K562 (cell line): ENCODE data around the gene MCM7. TPM values are rescaled to one million over a fixed set of nuclear protein-coding genes. Genes with fewer than 3 reads are reported as not detected.

Experiments used
- CCNT2 ChIP-seq: IDR thresholded peaks from 2 replicates; pipeline ENCODE4 v1.6.1; 2011; ENCODE audit warnings: borderline replicate concordance, low read depth, mild to moderate bottlenecking, moderate library complexity, mixed read lengths, low read length; ENCODE audit not compliant: insufficient read length; ENCODE audit errors: extremely low read depth
- CEBPG ChIP-seq, 3 experiments: fragments of 200-800 bp in 1 of 3; sonication (Bioruptor generic) in 1 of 3; sonication (generic) in 1 of 3; formaldehyde crosslinking in 1 of 3; IDR thresholded peaks in 2 of 3; conservative IDR thresholded peaks in 1 of 3; 2 replicates each; pipeline versions ENCODE4 v1.6.1 to v1.8.0; 2016 to 2022; ENCODE audit warnings: missing compliant biosample characterization in 2 of 3, missing genetic modification characterization in 2 of 3, mild to moderate bottlenecking in 1 of 3, missing genetic modification reagents in 1 of 3
- CHD4 ChIP-seq: fragments of 200-600 bp; sonication (generic); IDR thresholded peaks from 3 replicates; pipeline ENCODE4 v1.6.1; 2012; ENCODE audit warnings: low read depth, mild to moderate bottlenecking, mixed read lengths, low read length, inconsistent platforms; ENCODE audit not compliant: insufficient read depth, insufficient replicate concordance, poor library complexity, severe bottlenecking
- HLTF ChIP-seq: fragments of 450-650 bp; IDR thresholded peaks from 2 replicates; pipeline ENCODE4 v1.6.1; 2016
- JUN ChIP-seq, 2 experiments: sonication (generic) in 1 of 2; formaldehyde crosslinking in 1 of 2; IDR thresholded peaks; 2 replicates each; pipeline versions ENCODE4 v1.6.1 to v1.8.0; 2012 to 2022; ENCODE audit warnings: borderline replicate concordance in 2 of 2, mild to moderate bottlenecking in 2 of 2, improper control_type of control experiment in 1 of 2, low read depth in 1 of 2, low read length in 1 of 2, missing genetic modification reagents in 1 of 2
- MCM5 ChIP-seq: fragments of 450-650 bp; IDR thresholded peaks from 2 replicates; pipeline ENCODE4 v1.6.1; 2016; ENCODE audit warnings: low read depth
- MXI1 ChIP-seq: IDR thresholded peaks from 2 replicates; pipeline ENCODE4 v1.6.1; 2011; ENCODE audit warnings: low read depth, mild to moderate bottlenecking, improper control_type of control experiment, low read length
- POLR2A ChIP-seq: fragments of 450-650 bp; conservative IDR thresholded peaks from 2 replicates; pipeline ENCODE4 v1.6.1; 2016
- RBM17 ChIP-seq: fragments of 200-400 bp; formaldehyde crosslinking; IDR thresholded peaks from 2 replicates; pipeline ENCODE4 v1.6.1; 2017; ENCODE audit warnings: low read depth, mild to moderate bottlenecking, low read length, borderline replicate concordance
- STAT5B ChIP-seq: fragments of 250-450 bp; sonication (Bioruptor Pico); IDR thresholded peaks from 2 replicates; pipeline ENCODE4 v1.8.0; 2021; ENCODE audit warnings: mild to moderate bottlenecking, inconsistent platforms
- TCFL5 ChIP-seq: fragments of 250-450 bp; sonication (Bioruptor Pico); conservative IDR thresholded peaks from 2 replicates; pipeline ENCODE4 v1.6.1; 2021; ENCODE audit warnings: mild to moderate bottlenecking, moderate library complexity, matching md5 sums
- ZBTB7A ChIP-seq: IDR thresholded peaks from 2 replicates; pipeline ENCODE4 v1.6.1; 2011; ENCODE audit warnings: low read depth, mild to moderate bottlenecking, low read length, moderate library complexity, borderline replicate concordance; ENCODE audit not compliant: control insufficient read depth
- ZC3H8 ChIP-seq: fragments of 450-650 bp; IDR thresholded peaks from 2 replicates; pipeline ENCODE4 v1.6.1; 2017
- ZNF217 ChIP-seq: sonication (generic); formaldehyde crosslinking; IDR thresholded peaks from 2 replicates; pipeline ENCODE4 v1.8.0; 2022; ENCODE audit warnings: mild to moderate bottlenecking, missing genetic modification reagents
- ZNF695 ChIP-seq: fragments of 450-650 bp; formaldehyde crosslinking; IDR thresholded peaks from 2 replicates; pipeline ENCODE4 v1.4.0; 2020; ENCODE audit warnings: mild to moderate bottlenecking, moderate library complexity
- polyA plus RNA-seq, 8 experiments: library from polyadenylated mRNA; depleted of rRNA in 4 of 8; stranded (reverse) in 5 of 8; unstranded in 3 of 8; fragments of >200 nt; fragmentation: Nextera tagmentation in 2 of 8; fragmentation: Illumina TruSeq in 1 of 8; extraction: Ambion mirVana in 2 of 8; extraction: Trizol in 1 of 8; gene quantifications; 2 replicates each; pipeline versions ENCODE4 v1.2.1 to v1.2.3, GENCODE V29; 2011 to 2014; ENCODE audit warnings: inconsistent platforms in 1 of 8, missing spikeins in 1 of 8
- total RNA-seq, 7 experiments: library from RNA; depleted of rRNA in 6 of 7; stranded (reverse); fragments of >200 nt in 6 of 7; fragmentation: Illumina TruSeq in 2 of 7; extraction: Trizol in 2 of 7; gene quantifications; 2 replicates each; pipeline versions ENCODE4 v1.2.1 to v1.2.3, GENCODE V29; 2011 to 2021; ENCODE audit warnings: low replicate concordance in 1 of 7
- TF ChIP-seq, protein P1 (sequence below): fragments of 250-450 bp; sonication (Bioruptor Pico); IDR thresholded peaks from 2 replicates; pipeline ENCODE4 v1.5.0; 2020; ENCODE audit warnings: mild to moderate bottlenecking
- TF ChIP-seq, protein P2 (sequence below): fragments of 250-450 bp; sonication (Bioruptor Pico); IDR thresholded peaks from 2 replicates; pipeline ENCODE4 v1.9.0; 2021; ENCODE audit warnings: mild to moderate bottlenecking
- TF ChIP-seq, protein P3 (sequence below), 2 experiments: fragments of 450-650 bp; IDR thresholded peaks; 2 replicates each; pipeline ENCODE4 v1.6.1; 2016
- TF ChIP-seq, protein P4 (sequence below): fragments of 450-650 bp; formaldehyde crosslinking; IDR thresholded peaks from 2 replicates; pipeline ENCODE4 v1.4.0; 2020; ENCODE audit warnings: mild to moderate bottlenecking, moderate library complexity
- TF ChIP-seq, protein P5 (sequence below): fragments of 450-650 bp; formaldehyde crosslinking; IDR thresholded peaks from 2 replicates; pipeline ENCODE4 v1.4.0; 2022; ENCODE audit warnings: missing genetic modification characterization

MCM7 gene
- total and polyA plus RNA-seq, 9 of the 15 experiments (the other 6 are each of a cell fraction or from before 2014, with no cell fraction given): 329 to 856 (median 437) TPM

DNA sequence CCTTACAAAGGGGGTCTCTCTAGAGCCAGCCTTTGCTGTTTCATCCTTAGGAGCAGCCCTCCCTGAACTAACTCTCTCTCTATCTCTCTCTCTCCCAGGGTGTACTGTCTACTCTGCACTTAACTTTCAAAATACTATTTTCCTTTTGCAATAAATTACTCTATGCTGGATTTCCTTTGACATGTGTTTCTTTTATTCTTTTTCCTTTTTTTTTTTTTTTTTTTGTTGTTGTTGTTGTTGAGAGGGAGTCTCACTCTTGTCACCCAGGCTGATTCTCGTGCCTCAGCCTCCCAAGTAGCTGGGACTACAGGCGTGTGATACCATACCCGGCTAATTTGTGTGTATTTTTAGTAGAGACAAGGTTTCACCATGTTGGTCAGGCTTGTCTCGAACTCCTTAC lies 18.2 kb downstream of the MCM7 start (continued):
- TF ChIP-seq MXI1 (no peak), JUN (IDR thresholded peaks at IDR 0.05; ENCODE audit: borderline replicate concordance, low read depth, low read length) (no peak), JUN (CRISPR knock-in tag; IDR thresholded peaks at IDR 0.05; ENCODE audit: borderline replicate concordance) (no peak), ZC3H8 (no peak), RBM17 (no peak), HLTF (peak; percentile 75; the same call in 1 of the 2 replicates), CEBPG (CRISPR knock-in tag; IDR thresholded peaks at IDR 0.05) (no peak), CEBPG (tag; conservative IDR thresholded peaks at IDR 0.05 in 1 of 2, IDR thresholded peaks at IDR 0.05 in 1 of 2) (no peak), TCFL5 (no peak), ZBTB7A (0 out of 2 replicates have a peak, but pooled peaks have one; percentile 11), CCNT2 (no peak), MCM5 (no peak), CHD4 (no peak), STAT5B (CRISPR knock-in tag) (no peak), ZNF217 (CRISPR knock-in tag) (no peak), ZNF695 (CRISPR knock-in tag) (no peak), POLR2A (no peak)
- TF ChIP-seq, protein P1, sequence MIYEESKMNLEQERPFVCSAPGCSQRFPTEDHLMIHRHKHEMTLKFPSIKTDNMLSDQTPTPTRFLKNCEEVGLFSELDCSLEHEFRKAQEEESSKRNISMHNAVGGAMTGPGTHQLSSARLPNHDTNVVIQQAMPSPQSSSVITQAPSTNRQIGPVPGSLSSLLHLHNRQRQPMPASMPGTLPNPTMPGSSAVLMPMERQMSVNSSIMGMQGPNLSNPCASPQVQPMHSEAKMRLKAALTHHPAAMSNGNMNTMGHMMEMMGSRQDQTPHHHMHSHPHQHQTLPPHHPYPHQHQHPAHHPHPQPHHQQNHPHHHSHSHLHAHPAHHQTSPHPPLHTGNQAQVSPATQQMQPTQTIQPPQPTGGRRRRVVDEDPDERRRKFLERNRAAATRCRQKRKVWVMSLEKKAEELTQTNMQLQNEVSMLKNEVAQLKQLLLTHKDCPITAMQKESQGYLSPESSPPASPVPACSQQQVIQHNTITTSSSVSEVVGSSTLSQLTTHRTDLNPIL (CRISPR knock-in tag): no peak
- TF ChIP-seq, protein P2, sequence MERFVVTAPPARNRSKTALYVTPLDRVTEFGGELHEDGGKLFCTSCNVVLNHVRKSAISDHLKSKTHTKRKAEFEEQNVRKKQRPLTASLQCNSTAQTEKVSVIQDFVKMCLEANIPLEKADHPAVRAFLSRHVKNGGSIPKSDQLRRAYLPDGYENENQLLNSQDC: 0 out of 2 replicates have a peak, but pooled peaks have one; percentile 16
- TF ChIP-seq, protein P3, sequence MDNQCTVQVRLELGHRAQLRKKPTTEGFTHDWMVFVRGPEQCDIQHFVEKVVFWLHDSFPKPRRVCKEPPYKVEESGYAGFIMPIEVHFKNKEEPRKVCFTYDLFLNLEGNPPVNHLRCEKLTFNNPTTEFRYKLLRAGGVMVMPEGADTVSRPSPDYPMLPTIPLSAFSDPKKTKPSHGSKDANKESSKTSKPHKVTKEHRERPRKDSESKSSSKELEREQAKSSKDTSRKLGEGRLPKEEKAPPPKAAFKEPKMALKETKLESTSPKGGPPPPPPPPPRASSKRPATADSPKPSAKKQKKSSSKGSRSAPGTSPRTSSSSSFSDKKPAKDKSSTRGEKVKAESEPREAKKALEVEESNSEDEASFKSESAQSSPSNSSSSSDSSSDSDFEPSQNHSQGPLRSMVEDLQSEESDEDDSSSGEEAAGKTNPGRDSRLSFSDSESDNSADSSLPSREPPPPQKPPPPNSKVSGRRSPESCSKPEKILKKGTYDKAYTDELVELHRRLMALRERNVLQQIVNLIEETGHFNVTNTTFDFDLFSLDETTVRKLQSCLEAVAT (IDR thresholded peaks at IDR 0.05): 0 out of 4 replicates have a peak, but pooled peaks of 1 of the 2 experiments have one; percentile 42
- TF ChIP-seq, protein P4, sequence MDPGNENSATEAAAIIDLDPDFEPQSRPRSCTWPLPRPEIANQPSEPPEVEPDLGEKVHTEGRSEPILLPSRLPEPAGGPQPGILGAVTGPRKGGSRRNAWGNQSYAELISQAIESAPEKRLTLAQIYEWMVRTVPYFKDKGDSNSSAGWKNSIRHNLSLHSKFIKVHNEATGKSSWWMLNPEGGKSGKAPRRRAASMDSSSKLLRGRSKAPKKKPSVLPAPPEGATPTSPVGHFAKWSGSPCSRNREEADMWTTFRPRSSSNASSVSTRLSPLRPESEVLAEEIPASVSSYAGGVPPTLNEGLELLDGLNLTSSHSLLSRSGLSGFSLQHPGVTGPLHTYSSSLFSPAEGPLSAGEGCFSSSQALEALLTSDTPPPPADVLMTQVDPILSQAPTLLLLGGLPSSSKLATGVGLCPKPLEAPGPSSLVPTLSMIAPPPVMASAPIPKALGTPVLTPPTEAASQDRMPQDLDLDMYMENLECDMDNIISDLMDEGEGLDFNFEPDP (CRISPR knock-in tag): no peak
- TF ChIP-seq, protein P5, sequence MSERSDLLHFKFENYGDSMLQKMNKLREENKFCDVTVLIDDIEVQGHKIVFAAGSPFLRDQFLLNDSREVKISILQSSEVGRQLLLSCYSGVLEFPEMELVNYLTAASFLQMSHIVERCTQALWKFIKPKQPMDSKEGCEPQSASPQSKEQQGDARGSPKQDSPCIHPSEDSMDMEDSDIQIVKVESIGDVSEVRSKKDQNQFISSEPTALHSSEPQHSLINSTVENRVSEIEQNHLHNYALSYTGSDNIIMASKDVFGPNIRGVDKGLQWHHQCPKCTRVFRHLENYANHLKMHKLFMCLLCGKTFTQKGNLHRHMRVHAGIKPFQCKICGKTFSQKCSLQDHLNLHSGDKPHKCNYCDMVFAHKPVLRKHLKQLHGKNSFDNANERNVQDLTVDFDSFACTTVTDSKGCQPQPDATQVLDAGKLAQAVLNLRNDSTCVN (CRISPR knock-in tag): 0 out of 2 replicates have a peak, but pooled peaks have one; percentile 7
